Stomach (tissue), 4 donors: ENCODE results near the gene OSBPL6.

ENCODE experiments used
- CTCF ChIP-seq, 7 experiments: fragments of 450-650 bp in 4 of 7; fragments of 200-600 bp in 3 of 7; sonication (generic) in 3 of 7; IDR thresholded peaks; one replicate each; pipeline ENCODE4 v1.5.1; 2016 to 2019; ENCODE audit warnings: antibody characterized with exemption in 7 of 7, control low read depth in 2 of 7, mild to moderate bottlenecking in 1 of 7
- POLR2A ChIP-seq, 4 donors: fragments of 450-650 bp; IDR thresholded peaks; one replicate each; pipeline ENCODE4 v1.6.1; 2016; ENCODE audit warnings: antibody characterized with exemption in 4 of 4, control low read depth in 2 of 4, mild to moderate bottlenecking in 1 of 4, moderate library complexity in 1 of 4

DNA sequence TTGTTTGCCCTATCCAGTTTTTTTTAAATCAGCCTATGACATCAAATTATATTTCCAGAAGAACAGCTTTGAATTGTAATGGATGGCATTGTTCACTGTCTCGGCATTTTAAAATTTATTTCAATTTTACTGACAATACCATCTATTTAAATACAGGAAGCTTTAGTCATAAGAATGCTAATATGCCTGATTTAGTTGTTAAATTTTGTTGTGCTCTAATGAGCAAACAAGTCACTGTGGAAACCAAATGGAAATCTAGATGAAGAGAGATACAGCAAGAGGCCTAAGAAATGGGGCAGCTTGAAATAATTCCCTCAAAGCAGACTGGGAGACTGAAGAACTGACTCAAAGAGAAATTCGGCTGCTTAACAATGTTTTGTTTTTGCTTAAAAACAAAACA lies 76.8 kb downstream of the OSBPL6 start:
- TF ChIP-seq POLR2A (IDR thresholded peaks at IDR 0.05) (no peak), CTCF (IDR thresholded peaks at IDR 0.05) (no peak)
